HG03060 (cell line): ENCODE results near the gene NAALADL2.

Experiments used
- ATAC-seq: cut with Tn5 transposase; IDR thresholded peaks from one replicate; pipeline ENCODE4 v1.9.1; 2021; ENCODE audit warnings: low read depth, moderate number of reproducible peaks; ENCODE audit not compliant: unreplicated experiment

The NAALADL2 gene

GRCh38 chr3:175704366-175705055 lies 845.4 kb downstream of the NAALADL2 start:
- no peak for ATAC-seq

GRCh38 chr3:175713268-175713667 lies 854.1 kb downstream of the NAALADL2 start:
- ATAC-seq: no peak

GRCh38 chr3:175716446-175716845 lies 857.3 kb downstream of the NAALADL2 start:
- no peak for ATAC-seq

- no peak for ATAC-seq
Observed at GRCh38 chr3:175726228-175726627, 867.1 kb downstream of the NAALADL2 start.

- ATAC-seq: no peak
Observed at GRCh38 chr3:175728566-175728965, 869.4 kb downstream of the NAALADL2 start.

- ATAC-seq: no peak
Observed at GRCh38 chr3:175729466-175729865, 870.3 kb downstream of the NAALADL2 start.

- no peak for ATAC-seq
Observed at GRCh38 chr3:175731543-175731942, 872.4 kb downstream of the NAALADL2 start.

- no peak for ATAC-seq
Observed at GRCh38 chr3:175732017-175732416, 872.9 kb downstream of the NAALADL2 start.

- no peak for ATAC-seq
Observed at GRCh38 chr3:175735866-175736265, 876.7 kb downstream of the NAALADL2 start.

- no peak for ATAC-seq
Observed at GRCh38 chr3:175737646-175738572, 878.8 kb downstream of the NAALADL2 start.

- no peak for ATAC-seq
Observed at GRCh38 chr3:175741951-175742350, 882.8 kb downstream of the NAALADL2 start.

- no peak for ATAC-seq
Observed at GRCh38 chr3:175743733-175744400, 884.7 kb downstream of the NAALADL2 start.

GRCh38 chr3:175746308-175746707 lies 887.2 kb downstream of the NAALADL2 start:
- ATAC-seq: no peak

- ATAC-seq: no peak
Observed at GRCh38 chr3:175748087-175748730, 889.1 kb downstream of the NAALADL2 start.

- no peak for ATAC-seq
Observed at GRCh38 chr3:175749981-175750380, 890.8 kb downstream of the NAALADL2 start.

- no peak for ATAC-seq
Observed at GRCh38 chr3:175751089-175751488, 892.0 kb downstream of the NAALADL2 start.

GRCh38 chr3:175763948-175764347 lies 904.8 kb downstream of the NAALADL2 start:
- no peak for ATAC-seq

GRCh38 chr3:175764722-175765121 lies 905.6 kb downstream of the NAALADL2 start:
- ATAC-seq: no peak

GRCh38 chr3:175770426-175770825 lies 911.3 kb downstream of the NAALADL2 start:
- ATAC-seq: no peak

- no peak for ATAC-seq
Observed at GRCh38 chr3:175777495-175777894, 918.4 kb downstream of the NAALADL2 start.

- ATAC-seq: no peak
Observed at GRCh38 chr3:175777965-175778364, 918.8 kb downstream of the NAALADL2 start.
